NCI-H1930 (cell line): ENCODE measurements around the gene SP8.

Experiments
- DNase-seq, 2 experiments: peaks; one replicate each; lab custom pipeline; 2025; lab: John Stamatoyannopoulos, UW

The SP8 gene

GRCh38 chr7:20794676-20795075, 8.0 kb upstream of the SP8 start:
- no peak for DNase-seq

DNA sequence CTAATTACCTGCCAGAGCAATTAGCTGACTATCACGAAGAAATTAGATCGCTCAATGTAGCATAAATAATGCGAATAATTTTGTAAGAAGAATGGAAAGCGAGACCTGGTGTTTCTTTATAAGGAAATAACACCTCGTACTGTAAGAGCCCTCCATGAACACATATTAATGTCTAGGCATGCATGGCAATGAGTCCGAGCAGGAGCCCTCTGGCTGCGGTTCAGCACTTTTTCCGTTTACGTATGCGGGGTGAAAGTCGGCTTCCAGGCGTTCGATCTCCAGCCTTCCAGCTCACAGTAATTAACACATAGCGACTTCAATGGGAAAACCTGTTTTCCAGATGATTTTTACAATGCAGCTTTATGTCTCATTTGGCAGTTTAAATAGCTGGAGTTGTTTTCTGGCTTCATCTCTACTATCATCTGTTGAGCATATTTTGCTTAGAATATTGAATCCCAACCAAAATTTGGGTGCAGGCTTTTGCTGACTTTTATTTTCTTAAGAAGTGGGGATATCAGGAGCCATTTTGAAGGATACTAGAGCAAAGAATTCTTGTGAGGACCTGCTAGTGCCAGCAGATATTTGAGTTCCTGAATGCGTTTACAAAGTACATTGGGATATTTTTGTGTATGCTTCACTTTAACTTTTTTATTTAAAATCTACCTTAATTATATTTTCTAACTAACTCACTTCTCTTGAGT, 7.2 kb upstream of the SP8 start:
- no peak for DNase-seq

- DNase-seq: no peak
These were observed 6.6 kb upstream of the SP8 start for GRCh38 chr7:20793248-20793647.

GRCh38 chr7:20791538-20792434, 5.1 kb upstream of the SP8 start:
- DNase-seq: no peak

- DNase-seq: no peak
These were observed 3.7 kb upstream of the SP8 start for GRCh38 chr7:20790375-20790774.

- no peak for DNase-seq
These were observed 1.8 kb upstream of the SP8 start for GRCh38 chr7:20788420-20788990.

GRCh38 chr7:20787660-20788419, 1.2 kb upstream of the SP8 start:
- no peak for DNase-seq

DNA sequence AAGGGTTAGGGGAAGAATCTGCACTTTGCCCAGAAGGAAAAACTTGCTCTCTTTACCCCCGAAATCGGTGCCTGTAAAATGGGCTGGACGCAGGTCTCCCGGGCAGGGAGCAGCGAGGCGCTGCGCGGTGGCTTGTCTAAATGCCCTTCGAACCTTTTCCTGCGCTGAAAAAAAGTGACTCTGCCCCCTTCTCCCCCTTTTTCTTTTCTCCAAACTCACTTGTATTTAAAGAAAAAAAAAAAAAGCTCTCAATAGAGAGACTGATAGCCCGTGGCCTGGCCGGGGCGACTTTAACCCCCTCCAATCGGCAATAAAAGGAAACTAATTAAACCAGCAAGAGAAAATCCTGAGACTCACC, 286 bp downstream of the SP8 start:
- DNase-seq: no peak

DNA sequence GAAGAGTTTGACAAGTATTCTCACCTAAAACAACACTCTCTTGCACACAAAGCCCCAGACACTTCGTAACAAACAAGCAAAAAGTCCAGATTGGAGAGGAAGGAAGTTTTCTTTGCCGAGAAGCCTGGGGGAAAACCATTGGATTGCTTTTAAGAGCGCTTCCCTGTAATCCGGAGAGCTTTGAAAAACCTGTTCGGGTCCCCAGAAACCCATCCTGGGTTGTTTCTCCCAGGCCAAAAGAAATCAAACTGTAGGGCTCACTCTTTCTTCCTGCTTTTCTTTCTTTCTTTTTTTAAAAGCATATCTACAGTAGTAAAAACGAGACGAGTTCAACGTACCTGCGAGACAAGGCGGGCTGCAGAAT, 655 bp downstream of the SP8 start:
- no peak for DNase-seq

- DNase-seq: no peak
These were observed 1.3 kb downstream of the SP8 start for GRCh38 chr7:20785157-20786048.

GRCh38 chr7:20784388-20785156, 2.1 kb downstream of the SP8 start:
- no peak for DNase-seq

- no peak for DNase-seq
These were observed 2.8 kb downstream of the SP8 start for GRCh38 chr7:20783700-20784387.

DNA sequence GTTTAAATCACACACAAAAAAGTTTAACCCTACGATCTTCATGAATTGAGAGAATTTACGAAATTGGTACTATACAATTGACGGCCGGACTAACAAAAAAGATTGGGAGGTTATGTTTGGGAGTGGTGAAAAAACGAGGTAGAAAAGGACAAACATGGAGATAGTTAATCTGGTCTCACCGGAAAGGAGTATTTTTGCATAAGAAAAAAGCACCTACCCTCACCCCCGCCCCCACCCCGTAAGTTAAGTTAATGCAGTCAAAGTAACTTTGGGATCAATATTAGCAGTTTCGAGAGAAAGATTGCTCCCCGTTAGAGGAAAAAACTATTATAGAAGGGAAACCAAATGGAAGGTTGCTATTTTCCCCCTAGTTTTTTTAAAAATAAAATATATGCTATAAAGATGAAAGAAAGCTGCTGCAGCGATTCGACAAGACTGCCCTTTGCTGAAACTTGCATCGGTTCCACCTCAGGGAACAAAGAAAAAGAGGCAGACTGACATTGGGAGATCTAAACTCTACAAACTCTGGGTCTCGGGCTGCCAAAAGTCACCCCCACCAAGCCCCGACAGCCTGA, 3.5 kb downstream of the SP8 start:
- DNase-seq: no peak

GRCh38 chr7:20779041-20779440, 7.6 kb downstream of the SP8 start:
- no peak for DNase-seq

DNA sequence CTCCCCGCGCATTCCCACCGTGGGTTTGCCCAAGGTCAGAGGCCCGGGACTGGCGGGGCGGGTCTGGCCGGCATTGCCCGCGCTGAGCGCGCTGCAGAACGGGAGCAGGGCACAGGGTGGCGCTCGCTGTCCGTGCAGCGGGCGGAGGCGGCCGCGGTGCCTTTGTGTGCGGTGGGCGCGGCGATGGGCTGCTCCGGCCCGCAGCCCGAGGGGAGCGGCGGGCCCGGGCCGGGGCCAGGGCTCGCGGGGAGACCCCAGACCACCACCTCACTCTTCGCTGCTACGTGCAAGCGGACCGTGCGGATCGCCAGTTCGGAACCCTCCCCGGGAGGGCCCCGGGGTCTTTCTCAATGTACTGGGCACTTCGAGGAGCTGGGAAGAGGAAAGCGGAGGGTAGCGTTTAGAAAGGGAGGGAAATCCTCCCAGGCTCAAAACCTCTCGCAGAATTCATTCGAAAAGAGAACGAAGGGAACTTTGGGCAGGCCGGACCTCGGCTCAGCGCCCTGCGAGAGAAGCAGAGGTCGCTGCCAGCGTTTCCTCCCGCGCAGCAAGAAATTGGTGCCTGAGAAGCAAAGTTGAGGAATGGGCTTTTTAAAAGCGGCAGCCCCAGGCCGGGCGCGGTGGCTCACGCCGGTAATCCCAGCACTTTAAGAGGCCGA, 8.5 kb downstream of the SP8 start:
- no peak for DNase-seq

GRCh38 chr7:20777377-20778062, 9.2 kb downstream of the SP8 start:
- DNase-seq: no peak

GRCh38 chr7:20776942-20777341, 9.7 kb downstream of the SP8 start:
- no peak for DNase-seq

DNA sequence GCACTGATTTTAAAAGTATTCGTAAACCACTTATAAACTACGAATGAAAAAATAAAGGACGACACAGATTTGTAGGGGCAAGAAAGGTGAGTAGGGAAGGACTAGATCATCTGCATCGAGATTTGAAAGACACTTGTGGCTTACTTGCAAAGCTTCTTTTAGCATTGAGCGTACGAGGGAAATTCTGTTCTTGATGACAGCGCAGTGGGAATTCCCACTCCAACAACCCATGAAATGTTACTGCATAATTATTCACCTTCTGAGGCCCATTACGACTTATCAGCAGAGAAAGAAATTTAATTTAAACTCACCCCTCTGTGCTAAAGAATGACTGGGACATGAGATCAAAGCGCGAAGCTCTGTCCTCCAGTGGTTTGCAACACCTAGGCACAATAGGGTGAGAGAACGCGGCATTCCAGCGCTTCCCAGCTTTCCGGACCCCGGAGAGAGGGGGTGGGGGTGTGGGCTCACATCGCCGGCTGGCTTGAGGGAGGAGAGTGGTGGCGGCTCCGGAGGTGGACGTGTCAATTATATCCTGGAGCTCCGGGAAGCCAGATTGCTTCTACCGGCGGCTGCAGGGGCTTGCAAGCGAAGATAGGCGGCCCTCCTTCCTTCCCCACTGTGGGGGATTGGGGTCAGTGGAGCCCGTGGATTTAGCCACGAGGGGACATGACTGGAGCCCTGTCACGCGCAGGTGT, 10.3 kb downstream of the SP8 start:
- DNase-seq: no peak
